ACC112 (cell line): Measurements from ENCODE around the gene MPHOSPH8.
A peak's percentile ranks its signal among the peaks of the same experiment; 100 is the strongest.
"Not testable (repeated sequence)": the region's sequence is repeated elsewhere in the genome, so short reads cannot be mapped to it uniquely, and the experiment has no call there.

ENCODE experiments used
- H2AFZ ChIP-seq: fragments of 200-600 bp; sonication (generic); one replicate; pipeline ENCODE4 v1.6.0; 2017; ENCODE audit warnings: antibody characterized with exemption, low read length; ENCODE audit not compliant: unreplicated experiment
- H3K27ac ChIP-seq: fragments of 200-600 bp; sonication (generic); 2 replicates; pipeline ENCODE4 v1.5.1; 2014; ENCODE audit warnings: low read depth, mild to moderate bottlenecking, antibody characterized with exemption, low read length, moderate library complexity
- H3K27me3 ChIP-seq: fragments of 200-600 bp; sonication (generic); 2 replicates; pipeline ENCODE4 v1.6.1; 2014; ENCODE audit warnings: mild to moderate bottlenecking, antibody characterized with exemption, low read length, moderate library complexity, mixed read lengths; ENCODE audit not compliant: insufficient read depth
- H3K36me3 ChIP-seq: fragments of 200-600 bp; sonication (generic); 2 replicates; pipeline ENCODE4 v1.6.1; 2016; ENCODE audit warnings: mild to moderate bottlenecking, antibody characterized with exemption, low read length, moderate library complexity, mixed read lengths; ENCODE audit not compliant: insufficient read depth
- H3K4me1 ChIP-seq: fragments of 200-600 bp; sonication (generic); one replicate; pipeline ENCODE4 v1.6.1; 2016; ENCODE audit warnings: low read length, mixed read lengths; ENCODE audit not compliant: insufficient read depth, unreplicated experiment, control insufficient read depth
- H3K4me3 ChIP-seq: fragments of 200-600 bp; sonication (generic); 2 replicates; pipeline ENCODE4 v1.5.1; 2014; ENCODE audit warnings: mild to moderate bottlenecking, low read depth, low read length
- H3K79me2 ChIP-seq: fragments of 200-600 bp; sonication (generic); one replicate; pipeline ENCODE4 v1.6.0; 2016; ENCODE audit warnings: low read length; ENCODE audit not compliant: control insufficient read depth, unreplicated experiment, insufficient read depth

Gene MPHOSPH8

GRCh38 chr13:19632915-19633478 lies 462 bp upstream of the MPHOSPH8 start:
- Histone ChIP-seq H3K27me3 (no peaks in the 10 kb centered on the region), H3K27ac (no peak overlapping the region), H3K79me2 (peaks cover 41% of the 10 kb centered on the region), H2AFZ (peak overlapping the region; percentile 65), H3K4me3 (peak overlapping the region; percentile 96), H3K4me1 (peaks cover 8% of the 10 kb centered on the region), H3K36me3 (no peaks in the 10 kb centered on the region)

- peaks cover 8% of the 10 kb centered on the region for H3K4me1 ChIP-seq
- H3K79me2 ChIP-seq: peaks cover 48% of the 10 kb centered on the region
- H3K4me3 ChIP-seq: peak overlapping the region; percentile 96
- peak overlapping the region; percentile 93 for H2AFZ ChIP-seq
- no peaks in the 10 kb centered on the region for H3K36me3 ChIP-seq
- peak overlapping the region; percentile 49; the same call in 1 of the 2 replicates for H3K27ac ChIP-seq
- no peaks in the 10 kb centered on the region for H3K27me3 ChIP-seq
These were observed 839 bp downstream of the MPHOSPH8 start for GRCh38 chr13:19634256-19634740.

GRCh38 chr13:19635926-19636325 lies 2.5 kb downstream of the MPHOSPH8 start:
- not testable (repeated sequence) for H3K4me1 ChIP-seq, H3K36me3 ChIP-seq, H2AFZ ChIP-seq, H3K27ac ChIP-seq, H3K27me3 ChIP-seq, H3K4me3 ChIP-seq
- peaks cover 62% of the 10 kb centered on the region for H3K79me2 ChIP-seq

- H3K27ac ChIP-seq: no peak overlapping the region
- peaks cover 21% of the 10 kb centered on the region for H3K79me2 ChIP-seq
- no peaks in the 10 kb centered on the region for H3K4me1 ChIP-seq
- no peaks in the 10 kb centered on the region for H3K27me3 ChIP-seq
- no peak overlapping the region for H3K4me3 ChIP-seq
- H3K36me3 ChIP-seq: peaks cover 9% of the 10 kb centered on the region; the same call in 1 of the 2 replicates
- no peak overlapping the region for H2AFZ ChIP-seq
These were observed 10.2 kb downstream of the MPHOSPH8 start for GRCh38 chr13:19643652-19644051.

- H3K79me2 ChIP-seq: peaks cover 10% of the 10 kb centered on the region
- H3K4me1 ChIP-seq: no peaks in the 10 kb centered on the region
- H3K36me3 ChIP-seq: peaks cover 18% of the 10 kb centered on the region
- H3K27me3 ChIP-seq: no peaks in the 10 kb centered on the region
- no peak overlapping the region for H3K4me3 ChIP-seq
- H2AFZ ChIP-seq: no peak overlapping the region
- H3K27ac ChIP-seq: no peak overlapping the region
These were observed 11.5 kb downstream of the MPHOSPH8 start for GRCh38 chr13:19645000-19645399.

- Histone ChIP-seq H3K27ac (no peak overlapping the region), H3K4me3 (no peak overlapping the region), H3K36me3 (peaks cover 28% of the 10 kb centered on the region), H2AFZ (no peak overlapping the region), H3K4me1 (no peaks in the 10 kb centered on the region), H3K27me3 (no peaks in the 10 kb centered on the region), H3K79me2 (peaks cover 4% of the 10 kb centered on the region)
These were observed 12.6 kb downstream of the MPHOSPH8 start for GRCh38 chr13:19646063-19646462.

- Histone ChIP-seq H3K27me3 (no peaks in the 10 kb centered on the region), H3K4me3 (no peak overlapping the region), H2AFZ (no peak overlapping the region), H3K4me1 (no peaks in the 10 kb centered on the region), H3K36me3 (peaks cover 21% of the 10 kb centered on the region), H3K79me2 (no peaks in the 10 kb centered on the region), H3K27ac (no peak overlapping the region)
These were observed 17.3 kb downstream of the MPHOSPH8 start for GRCh38 chr13:19650742-19651141.

- Histone ChIP-seq H3K79me2 (no peaks in the 10 kb centered on the region), H2AFZ (no peak overlapping the region), H3K27ac (no peak overlapping the region), H3K4me1 (no peaks in the 10 kb centered on the region), H3K27me3 (no peaks in the 10 kb centered on the region), H3K4me3 (no peak overlapping the region), H3K36me3 (peaks cover 12% of the 10 kb centered on the region; the same call in 1 of the 2 replicates)
These were observed 24.6 kb downstream of the MPHOSPH8 start for GRCh38 chr13:19657872-19658591.

GRCh38 chr13:19658831-19659230 lies 25.4 kb downstream of the MPHOSPH8 start:
- peaks cover 12% of the 10 kb centered on the region; the same call in 1 of the 2 replicates for H3K36me3 ChIP-seq
- no peaks in the 10 kb centered on the region for H3K4me1 ChIP-seq
- H3K4me3 ChIP-seq: no peak overlapping the region
- H3K27me3 ChIP-seq: no peaks in the 10 kb centered on the region
- H3K79me2 ChIP-seq: no peaks in the 10 kb centered on the region
- H3K27ac ChIP-seq: no peak overlapping the region
- H2AFZ ChIP-seq: no peak overlapping the region

GRCh38 chr13:19661126-19661525 lies 27.7 kb downstream of the MPHOSPH8 start:
- Histone ChIP-seq H3K27ac (no peak overlapping the region), H2AFZ (no peak overlapping the region), H3K79me2 (no peaks in the 10 kb centered on the region), H3K4me1 (no peaks in the 10 kb centered on the region), H3K4me3 (no peak overlapping the region), H3K27me3 (no peaks in the 10 kb centered on the region), H3K36me3 (peaks cover 12% of the 10 kb centered on the region; the same call in 1 of the 2 replicates)

GRCh38 chr13:19661561-19661960 lies 28.1 kb downstream of the MPHOSPH8 start:
- Histone ChIP-seq H3K4me1 (no peaks in the 10 kb centered on the region), H3K4me3 (no peak overlapping the region), H3K27ac (no peak overlapping the region), H3K79me2 (no peaks in the 10 kb centered on the region), H2AFZ (no peak overlapping the region), H3K36me3 (peaks cover 12% of the 10 kb centered on the region; the same call in 1 of the 2 replicates), H3K27me3 (no peaks in the 10 kb centered on the region)
